ENCODE measurements around the gene USP48.

Gene USP48

GRCh38 chr1:21749859-21750468 is 33.0 kb downstream of the USP48 start:
- no peak for DNase-seq (ENCODE audit: low read depth in 2 of 2)

GRCh38 chr1:21749109-21749508 is 33.8 kb downstream of the USP48 start:
- DNase-seq (ENCODE audit: low read depth in 2 of 2), result no peak

GRCh38 chr1:21743476-21743875 is 39.5 kb downstream of the USP48 start:
- no peak for DNase-seq (ENCODE audit: low read depth in 2 of 2)

GRCh38 chr1:21742578-21742977 is 40.4 kb downstream of the USP48 start:
- DNase-seq (ENCODE audit: low read depth in 2 of 2), result no peak

- DNase-seq (ENCODE audit: low read depth in 2 of 2), result no peak
These were observed 41.7 kb downstream of the USP48 start for GRCh38 chr1:21741206-21741605.

- DNase-seq (ENCODE audit: low read depth in 2 of 2), result no peak
These were observed 46.1 kb downstream of the USP48 start for GRCh38 chr1:21736876-21737275.

GRCh38 chr1:21736011-21736410 is 46.9 kb downstream of the USP48 start:
- no peak for DNase-seq (ENCODE audit: low read depth in 2 of 2)

- no peak for DNase-seq (ENCODE audit: low read depth in 2 of 2)
These were observed 48.4 kb downstream of the USP48 start for GRCh38 chr1:21734526-21734925.

GRCh38 chr1:21732664-21733063 is 50.3 kb downstream of the USP48 start:
- DNase-seq (ENCODE audit: low read depth in 2 of 2), result no peak

GRCh38 chr1:21725748-21726392 is 57.1 kb downstream of the USP48 start:
- no peak for DNase-seq (ENCODE audit: low read depth in 2 of 2)

GRCh38 chr1:21724570-21724969 is 58.4 kb downstream of the USP48 start:
- no peak for DNase-seq (ENCODE audit: low read depth in 2 of 2)

GRCh38 chr1:21724098-21724497 is 58.9 kb downstream of the USP48 start:
- no peak for DNase-seq (ENCODE audit: low read depth in 2 of 2)

- no peak for DNase-seq (ENCODE audit: low read depth in 2 of 2)
These were observed 61.5 kb downstream of the USP48 start for GRCh38 chr1:21721295-21721985.

- no peak for DNase-seq (ENCODE audit: low read depth in 2 of 2)
These were observed 66.8 kb downstream of the USP48 start for GRCh38 chr1:21716169-21716568.

- no peak for DNase-seq (ENCODE audit: low read depth in 2 of 2)
These were observed 75.1 kb downstream of the USP48 start for GRCh38 chr1:21707891-21708290.

- no peak for DNase-seq (ENCODE audit: low read depth in 2 of 2)
These were observed 75.7 kb downstream of the USP48 start for GRCh38 chr1:21707086-21707840.

GRCh38 chr1:21706151-21706835 is 76.7 kb downstream of the USP48 start:
- no peak for DNase-seq (ENCODE audit: low read depth in 2 of 2)

- DNase-seq (ENCODE audit: low read depth in 2 of 2), result no peak
These were observed 77.5 kb downstream of the USP48 start for GRCh38 chr1:21705303-21705980.

GRCh38 chr1:21704145-21704544 is 78.8 kb downstream of the USP48 start:
- no peak for DNase-seq (ENCODE audit: low read depth in 2 of 2)

GRCh38 chr1:21703318-21703963 is 79.5 kb downstream of the USP48 start:
- no peak for DNase-seq (ENCODE audit: low read depth in 2 of 2)

GRCh38 chr1:21702780-21703179 is 80.2 kb downstream of the USP48 start:
- no peak for DNase-seq (ENCODE audit: low read depth in 2 of 2)
